Thyroid gland (tissue), 4 donors: ENCODE measurements around the gene AGTRAP. TPM values are rescaled to one million over a fixed set of nuclear protein-coding genes. Genes with fewer than 3 reads are reported as not detected.
A peak's percentile ranks its signal among the peaks of the same experiment; 100 is the strongest.

Experiments used
- DNase-seq, 2 donors: peaks; one replicate each; pipeline ENCODE4 v3.0.0-alpha.2; 2019
- H3K27ac ChIP-seq, 3 donors: fragments of 200-600 bp; sonication (generic); 1 replicate in 2 of 3; 2 replicates in 1 of 3; pipeline ENCODE4 v1.5.1; 2016 to 2019; ENCODE audit warnings: mild to moderate bottlenecking in 1 of 3, moderate library complexity in 1 of 3
- H3K27me3 ChIP-seq: fragments of 200-600 bp; sonication (generic); one replicate; pipeline ENCODE4 v1.5.1; 2019
- H3K36me3 ChIP-seq, 2 donors: fragments of 200-600 bp; sonication (generic); one replicate each; pipeline ENCODE4 v1.5.1; 2016 to 2019
- H3K4me1 ChIP-seq, 2 donors: fragments of 200-600 bp; sonication (generic); one replicate each; pipeline ENCODE4 v1.5.1; 2017 to 2019
- H3K4me3 ChIP-seq, 3 donors: fragments of 200-600 bp; sonication (generic); replicated peaks in 1 of 3; 1 replicate in 2 of 3; 2 replicates in 1 of 3; pipeline ENCODE4 v1.5.1; 2016; ENCODE audit warnings: mild to moderate bottlenecking in 1 of 3
- H3K9me3 ChIP-seq: fragments of 200-600 bp; sonication (generic); one replicate; pipeline ENCODE4 v1.5.1; 2017
- CTCF ChIP-seq, 6 experiments: fragments of 200-600 bp in 3 of 6; fragments of 450-650 bp in 3 of 6; sonication (generic) in 3 of 6; IDR thresholded peaks; one replicate each; pipeline ENCODE4 v1.5.1; 2016 to 2019; ENCODE audit warnings: antibody characterized with exemption in 6 of 6, mild to moderate bottlenecking in 2 of 6, inconsistent platforms in 1 of 6, moderate library complexity in 1 of 6
- POLR2A ChIP-seq, 2 donors: fragments of 450-650 bp; IDR thresholded peaks; one replicate each; pipeline ENCODE4 v1.6.1; 2017; ENCODE audit warnings: antibody characterized with exemption in 2 of 2, mild to moderate bottlenecking in 2 of 2, moderate library complexity in 1 of 2
- WGBS, 2 donors: methylation state at CpG; one replicate each; pipeline ENCODE4 v1.1.5; 2017; 5-methylcytosine and 5-hydroxymethylcytosine counted together
- intact Hi-C: fragments of 100-400 bp; cut with DNase I; formaldehyde crosslinking; loops from one replicate; pipeline ENCODE4 v1.15.1; 2023
- total RNA-seq, 4 donors: library from RNA; depleted of rRNA; stranded (reverse); fragments of >200 nt; gene quantifications; one replicate each; pipeline ENCODE4 v1.2.3, GENCODE V29; 2016

AGTRAP gene
- total RNA-seq, 4 donors from 2014 or later: 35.6 to 72.4 (median 63.6) TPM

- Histone ChIP-seq H3K36me3 (no peaks in the 10 kb centered on the region), H3K4me1 (peaks cover 13 to 34% of the 10 kb centered on the region in 2 donors), H3K27ac (peak overlapping the region; percentile 85 to 90 (median 89)), H3K27me3 (no peaks in the 10 kb centered on the region), H3K9me3 (no peaks in the 10 kb centered on the region), H3K4me3 (peak overlapping the region; percentile 42 to 98 (median 95))
- intact Hi-C loops: loop anchor here (5.0 kb wide), 1 partner anchor 55 kb away; no protein-coding TSS in a partner anchor
- WGBS, 2 donors: 12 to 17% methylated on average over 14 to 15 of the region's 15 CpGs
- no peak for TF ChIP-seq POLR2A (IDR thresholded peaks at IDR 0.05)
- peak; percentile 40 to 57 for DNase-seq
Observed at GRCh38 chr1:11736746-11737639, 1.1 kb downstream of the AGTRAP start.

DNA sequence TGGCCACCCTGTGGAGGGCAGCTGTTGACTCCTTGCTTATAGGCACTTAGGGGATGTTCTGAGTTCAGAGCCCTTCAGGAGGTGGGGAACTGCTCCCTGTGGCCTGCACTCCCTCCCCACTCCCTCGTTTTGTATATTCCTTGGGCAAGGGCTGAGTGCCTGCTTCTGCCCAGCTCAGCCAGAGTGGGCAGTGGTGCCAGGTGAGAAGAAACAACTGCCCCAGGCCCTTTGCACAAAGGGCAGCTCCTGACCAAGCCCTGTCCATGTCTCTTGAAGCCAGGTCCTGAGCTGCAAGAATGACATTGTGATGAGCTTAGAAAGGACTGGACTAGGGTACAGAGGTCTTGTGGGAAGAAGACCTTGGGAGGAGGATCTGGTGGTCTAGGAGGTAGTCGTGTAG is 2.2 kb downstream of the AGTRAP start:
- Histone ChIP-seq H3K9me3 (no peaks in the 10 kb centered on the region), H3K36me3 (no peaks in the 10 kb centered on the region), H3K27ac (peak overlapping the region in 1 of 3 donors; percentile 90), H3K4me3 (no peak overlapping the region), H3K4me1 (peaks cover 13 to 39% of the 10 kb centered on the region in 2 donors), H3K27me3 (no peaks in the 10 kb centered on the region)
- intact Hi-C loops: loop anchor here (5.0 kb wide), 1 partner anchor 54 kb away; no protein-coding TSS in a partner anchor
- 67 to 69% methylated on average over 2 of the region's 2 CpGs for WGBS, 2 donors
- no peak for TF ChIP-seq CTCF (IDR thresholded peaks at IDR 0.05)
- TF ChIP-seq POLR2A (IDR thresholded peaks at IDR 0.05): no peak
- no peak for DNase-seq

DNA sequence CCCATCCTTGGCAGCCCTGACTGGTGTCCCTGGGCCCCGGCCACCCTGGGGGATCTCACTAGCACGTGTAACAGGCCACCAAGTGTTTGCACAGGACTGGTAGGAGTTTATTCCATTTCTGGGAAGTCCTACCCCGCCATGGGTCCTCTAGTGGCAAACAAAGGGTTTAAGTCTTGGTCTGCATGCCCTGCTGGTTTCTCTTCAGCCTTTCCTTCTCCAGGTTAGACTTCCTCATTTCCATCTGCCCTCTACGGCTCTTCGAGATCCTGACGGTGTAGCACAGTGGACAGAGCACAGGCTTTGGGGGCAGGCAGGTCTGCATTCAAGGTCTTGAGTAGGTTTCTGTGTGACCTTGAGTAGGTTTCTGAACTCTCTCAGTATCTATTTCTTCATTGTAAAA is 2.8 kb downstream of the AGTRAP start:
- Histone ChIP-seq H3K9me3 (no peaks in the 10 kb centered on the region), H3K36me3 (no peaks in the 10 kb centered on the region), H3K4me1 (peaks cover 13 to 39% of the 10 kb centered on the region in 2 donors), H3K27me3 (no peaks in the 10 kb centered on the region), H3K4me3 (no peak overlapping the region), H3K27ac (no peak overlapping the region)
- 85 to 91% methylated on average over 6 of the region's 6 CpGs for WGBS, 2 donors
- intact Hi-C loops: loop anchor here (5.0 kb wide), 1 partner anchor 54 kb away; no protein-coding TSS in a partner anchor
- TF ChIP-seq CTCF (IDR thresholded peaks at IDR 0.05) (no peak), POLR2A (IDR thresholded peaks at IDR 0.05) (no peak)
- DNase-seq: no peak

DNA sequence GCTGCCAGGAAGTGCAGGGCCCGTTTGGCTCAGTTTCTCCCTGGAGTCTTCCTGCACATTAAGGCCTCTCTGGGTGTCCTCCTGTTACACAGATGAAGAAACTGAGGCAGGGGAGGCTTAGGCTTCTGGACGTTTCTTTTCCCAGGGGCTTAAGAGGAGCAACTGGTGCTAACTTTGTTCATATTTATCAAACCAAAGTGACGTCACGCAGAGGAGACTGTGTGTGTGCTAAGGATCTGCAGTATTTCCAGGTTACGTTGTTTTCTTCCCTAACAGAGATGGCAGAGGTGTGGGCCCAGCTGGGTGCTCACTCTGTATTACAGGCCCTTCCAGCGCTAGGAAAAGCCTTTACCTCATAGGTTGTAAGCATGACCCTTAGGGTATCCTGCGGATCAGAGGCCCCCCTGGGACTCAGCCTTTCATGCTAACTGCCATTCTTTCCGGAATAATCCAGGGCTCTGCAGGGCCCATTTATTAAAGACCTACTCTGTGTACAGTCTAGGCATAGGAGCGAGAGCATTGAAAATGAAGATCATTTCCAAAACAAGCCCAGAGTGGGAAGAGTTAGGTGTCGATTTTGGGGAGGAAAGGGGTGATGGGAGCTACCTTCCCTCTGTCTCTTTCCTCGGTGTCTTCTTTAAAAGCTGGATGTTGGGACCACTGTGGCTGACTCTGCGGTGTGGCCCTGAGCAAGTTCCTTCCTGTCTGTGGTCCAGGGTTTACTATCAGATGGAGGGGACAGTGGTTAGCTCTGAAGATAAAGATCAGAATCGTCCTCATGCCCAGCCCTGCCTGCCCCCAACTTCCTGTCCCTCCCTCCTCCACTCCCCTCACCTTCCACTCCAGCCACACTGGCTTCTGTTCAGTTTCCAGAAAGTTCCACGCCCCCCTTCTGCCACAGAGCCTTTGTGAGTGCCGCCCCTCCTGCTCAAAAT is 4.6 kb downstream of the AGTRAP start:
- 71 to 75% methylated on average over 15 of the region's 15 CpGs for WGBS, 2 donors
- intact Hi-C loops: no loop called here
- Histone ChIP-seq H3K36me3 (no peaks in the 10 kb centered on the region), H3K9me3 (no peaks in the 10 kb centered on the region), H3K27ac (no peak overlapping the region), H3K4me1 (peaks cover 13 to 37% of the 10 kb centered on the region in 2 donors), H3K4me3 (no peak overlapping the region), H3K27me3 (no peaks in the 10 kb centered on the region)
- TF ChIP-seq POLR2A (IDR thresholded peaks at IDR 0.05) (no peak), CTCF (IDR thresholded peaks at IDR 0.05) (no peak)
- DNase-seq: no peak

DNA sequence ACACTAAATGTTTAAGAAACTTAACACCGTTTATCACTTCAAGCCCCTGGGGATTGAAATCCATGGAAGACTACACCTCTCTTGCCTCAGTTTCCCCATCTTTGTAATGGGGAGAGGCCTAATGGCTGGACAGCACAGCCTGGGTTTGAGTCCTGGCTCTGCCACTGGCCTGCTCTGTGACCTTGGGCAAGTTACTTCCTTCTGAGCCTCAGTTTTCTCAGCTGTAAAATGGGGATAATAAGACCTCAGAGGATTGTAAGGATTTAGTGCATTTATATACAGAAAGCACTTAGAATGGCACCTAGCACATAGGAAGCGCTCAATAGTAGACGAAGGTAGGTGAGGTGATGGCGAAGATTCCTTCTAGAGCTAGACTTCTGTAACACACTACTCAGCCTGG is 5.5 kb downstream of the AGTRAP start:
- TF ChIP-seq CTCF (IDR thresholded peaks at IDR 0.05): no peak
- TF ChIP-seq POLR2A (IDR thresholded peaks at IDR 0.05): no peak
- DNase-seq: no peak
- no peak overlapping the region for H3K4me3 ChIP-seq
- H3K36me3 ChIP-seq: peaks cover 0 to 7% of the 10 kb centered on the region in 2 donors
- no peaks in the 10 kb centered on the region for H3K27me3 ChIP-seq
- H3K27ac ChIP-seq: no peak overlapping the region
- WGBS, 2 donors: 92 to 94% methylated on average over 4 of the region's 4 CpGs
- peaks cover 11 to 35% of the 10 kb centered on the region in 2 donors for H3K4me1 ChIP-seq
- intact Hi-C loops: no loop called here
- no peaks in the 10 kb centered on the region for H3K9me3 ChIP-seq
